IPS DF 6.9 (cell line): ENCODE results near the gene ATAD5.

Experiments
- DNase-seq: peaks from one replicate; pipeline ENCODE4 v3.0.0-alpha.2; 2013; ENCODE audit warnings: low read depth, low spot score
- H3K27ac ChIP-seq: one replicate; pipeline ENCODE4 v1.5.1; 2013; ENCODE audit warnings: low read length, control low read depth
- H3K27me3 ChIP-seq: 2 replicates; pipeline ENCODE4 v1.6.1; 2013; ENCODE audit warnings: mild to moderate bottlenecking, low read length; ENCODE audit not compliant: control insufficient read depth, insufficient read depth
- H3K36me3 ChIP-seq: 2 replicates; pipeline ENCODE4 v1.6.1; 2013; ENCODE audit warnings: low read length; ENCODE audit not compliant: control insufficient read depth, insufficient read depth
- H3K4me1 ChIP-seq: 2 replicates; pipeline ENCODE4 v1.6.1; 2013; ENCODE audit warnings: low read length; ENCODE audit not compliant: control insufficient read depth, insufficient read depth
- H3K4me3 ChIP-seq: 2 replicates; pipeline ENCODE4 v1.5.1; 2013; ENCODE audit warnings: mild to moderate bottlenecking, low read length
- H3K9me3 ChIP-seq: 2 replicates; pipeline ENCODE4 v1.6.1; 2013; ENCODE audit warnings: low read length, inconsistent platforms; ENCODE audit not compliant: control insufficient read depth, insufficient read depth
- WGBS: extraction: QIAGEN DNeasy Blood & Tissue Kit; methylation state at CpG from one replicate; pipeline ENCODE4 v1.1.7; 2013; ENCODE audit warnings: mixed read lengths, missing lambda C conversion rate; ENCODE audit not compliant: insufficient read length, insufficient coverage; 5-methylcytosine and 5-hydroxymethylcytosine counted together

Gene ATAD5

GRCh38 chr17:30831663-30832437, at the start of gene ATAD5:
Gene ATAD5, plus strand, starts transcription at chr17:30831966. Its CDS starts 382 bp downstream, at chr17:30832348.
- no CpG with 5 or more reads among the region's 59 CpGs for WGBS

GRCh38 chr17:30782206-30782605, 49.6 kb upstream of the ATAD5 start:
- Histone ChIP-seq H3K4me3 (no peak overlapping the region), H3K36me3 (peaks cover 3% of the 10 kb centered on the region; the same call in 1 of the 2 replicates), H3K4me1 (no peaks in the 10 kb centered on the region), H3K27ac (no peak overlapping the region), H3K9me3 (no peaks in the 10 kb centered on the region), H3K27me3 (no peaks in the 10 kb centered on the region)
- DNase-seq: no peak
- no CpG with 5 or more reads among the region's 2 CpGs for WGBS

More at GRCh38 chr17:30831663-30832437, at the start of gene ATAD5:
- no peaks in the 10 kb centered on the region for H3K9me3 ChIP-seq
- no peaks in the 10 kb centered on the region for H3K4me1 ChIP-seq
- no peaks in the 10 kb centered on the region for H3K36me3 ChIP-seq
- peak; percentile 75 for DNase-seq
- no peak within 1 kb of the TSS for H3K27ac ChIP-seq
- H3K4me3 ChIP-seq: peak within 1 kb of the TSS; percentile 93
- H3K27me3 ChIP-seq: no peaks in the 10 kb centered on the region

GRCh38 chr17:30788918-30789317, 42.8 kb upstream of the ATAD5 start:
- DNase-seq: no peak
- Histone ChIP-seq H3K4me1 (no peaks in the 10 kb centered on the region), H3K27me3 (no peaks in the 10 kb centered on the region), H3K9me3 (no peaks in the 10 kb centered on the region), H3K36me3 (no peaks in the 10 kb centered on the region; the same call in 1 of the 2 replicates), H3K4me3 (no peak overlapping the region), H3K27ac (no peak overlapping the region)
- no CpG with 5 or more reads among the region's 2 CpGs for WGBS

- H3K36me3 ChIP-seq: no peaks in the 10 kb centered on the region; the same call in 1 of the 2 replicates
Measured at GRCh38 chr17:30790279-30790678, 41.5 kb upstream of the ATAD5 start.

GRCh38 chr17:30793282-30793977, 38.3 kb upstream of the ATAD5 start:
- no peak for DNase-seq

More at GRCh38 chr17:30790279-30790678, 41.5 kb upstream of the ATAD5 start:
- WGBS: no CpG with 5 or more reads among the region's 2 CpGs
- no peak overlapping the region for H3K4me3 ChIP-seq
- no peaks in the 10 kb centered on the region for H3K4me1 ChIP-seq
- H3K9me3 ChIP-seq: no peaks in the 10 kb centered on the region
- H3K27me3 ChIP-seq: no peaks in the 10 kb centered on the region
- H3K27ac ChIP-seq: no peak overlapping the region
- DNase-seq: no peak

GRCh38 chr17:30794372-30794771, 37.4 kb upstream of the ATAD5 start:
- no peaks in the 10 kb centered on the region for H3K9me3 ChIP-seq
- no CpG with 5 or more reads among the region's 5 CpGs for WGBS
- H3K27me3 ChIP-seq: no peaks in the 10 kb centered on the region
- no peaks in the 10 kb centered on the region for H3K4me1 ChIP-seq
- H3K4me3 ChIP-seq: no peak overlapping the region
- no peaks in the 10 kb centered on the region; the same call in 1 of the 2 replicates for H3K36me3 ChIP-seq
- no peak for DNase-seq
- H3K27ac ChIP-seq: no peak overlapping the region

More at GRCh38 chr17:30793282-30793977, 38.3 kb upstream of the ATAD5 start:
- Histone ChIP-seq H3K9me3 (no peaks in the 10 kb centered on the region), H3K27me3 (no peaks in the 10 kb centered on the region), H3K36me3 (no peaks in the 10 kb centered on the region; the same call in 1 of the 2 replicates), H3K4me1 (no peaks in the 10 kb centered on the region), H3K4me3 (no peak overlapping the region), H3K27ac (no peak overlapping the region)
- no CpG with 5 or more reads among the region's 9 CpGs for WGBS

- no peak for DNase-seq
- H3K9me3 ChIP-seq: no peaks in the 10 kb centered on the region
- no peaks in the 10 kb centered on the region for H3K27me3 ChIP-seq
- WGBS: 100% methylated on average over 1 of the region's 4 CpGs
- no peaks in the 10 kb centered on the region for H3K4me1 ChIP-seq
- no peak overlapping the region for H3K4me3 ChIP-seq
- no peak overlapping the region for H3K27ac ChIP-seq
- H3K36me3 ChIP-seq: no peaks in the 10 kb centered on the region; the same call in 1 of the 2 replicates
Measured at GRCh38 chr17:30796016-30796415, 35.8 kb upstream of the ATAD5 start.

GRCh38 chr17:30801671-30802070, 30.1 kb upstream of the ATAD5 start:
- H3K27ac ChIP-seq: no peak overlapping the region
- H3K4me1 ChIP-seq: no peaks in the 10 kb centered on the region
- no peak for DNase-seq
- no CpG with 5 or more reads among the region's 1 CpG for WGBS
- H3K4me3 ChIP-seq: no peak overlapping the region
- no peaks in the 10 kb centered on the region for H3K27me3 ChIP-seq
- H3K9me3 ChIP-seq: no peaks in the 10 kb centered on the region
- H3K36me3 ChIP-seq: no peaks in the 10 kb centered on the region; the same call in 1 of the 2 replicates

- no peak for DNase-seq
Measured at GRCh38 chr17:30805944-30806456, 25.8 kb upstream of the ATAD5 start.

GRCh38 chr17:30807896-30808295, 23.9 kb upstream of the ATAD5 start:
- Histone ChIP-seq H3K36me3 (no peaks in the 10 kb centered on the region; the same call in 1 of the 2 replicates), H3K9me3 (no peaks in the 10 kb centered on the region), H3K4me3 (no peak overlapping the region), H3K27ac (no peak overlapping the region), H3K4me1 (no peaks in the 10 kb centered on the region), H3K27me3 (no peaks in the 10 kb centered on the region)
- DNase-seq: no peak
- no CpG with 5 or more reads among the region's 1 CpG for WGBS

More at GRCh38 chr17:30805944-30806456, 25.8 kb upstream of the ATAD5 start:
- no peaks in the 10 kb centered on the region for H3K9me3 ChIP-seq
- no peak overlapping the region for H3K27ac ChIP-seq
- no peaks in the 10 kb centered on the region for H3K27me3 ChIP-seq
- no peaks in the 10 kb centered on the region for H3K4me1 ChIP-seq
- no peak overlapping the region for H3K4me3 ChIP-seq
- no CpG with 5 or more reads among the region's 2 CpGs for WGBS
- no peaks in the 10 kb centered on the region; the same call in 1 of the 2 replicates for H3K36me3 ChIP-seq
